CD4-positive, alpha-beta T cell treated with Interleukin-21 for 1 hour (primary cell): ENCODE results near the gene OSBP2.
"Not testable (repeated sequence)": the region's sequence is repeated elsewhere in the genome, so short reads cannot be mapped to it uniquely, and the experiment has no call there.

Experiments
- DNase-seq: peaks from one replicate; pipeline ENCODE4 v3.0.0-alpha.2; 2020

Gene OSBP2

GRCh38 chr22:30694640-30695350, at the start of gene OSBP2:
OSBP2 (plus strand) TSS chr22:30694874; CDS start chr22:30694910, 36 bp downstream.
- peak; percentile 33 for DNase-seq

DNA sequence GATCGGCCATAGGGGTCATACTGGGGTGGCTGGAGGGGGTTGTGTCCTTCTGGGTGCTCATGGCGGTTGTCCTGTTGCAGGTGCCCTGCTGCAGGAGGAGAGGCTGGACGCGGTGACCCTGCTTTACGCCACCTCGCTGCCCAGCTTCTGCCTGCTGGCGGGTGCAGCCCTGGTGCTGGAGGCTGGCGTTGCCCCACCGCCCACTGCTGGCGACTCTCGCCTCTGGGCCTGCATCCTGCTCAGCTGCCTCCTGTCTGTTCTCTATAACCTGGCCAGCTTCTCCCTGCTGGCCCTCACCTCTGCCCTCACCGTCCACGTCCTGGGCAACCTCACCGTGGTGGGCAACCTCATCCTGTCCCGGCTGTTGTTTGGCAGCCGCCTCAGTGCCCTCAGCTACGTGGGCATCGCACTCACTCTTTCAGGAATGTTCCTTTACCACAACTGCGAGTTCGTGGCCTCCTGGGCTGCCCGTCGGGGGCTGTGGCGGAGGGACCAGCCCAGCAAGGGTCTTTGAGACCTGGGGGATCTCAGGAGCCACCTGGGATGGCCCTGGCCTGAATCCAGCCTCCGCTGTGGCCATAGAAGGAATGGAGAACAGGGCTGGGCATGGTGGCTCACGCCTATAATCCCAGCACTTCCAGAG, 48.0 kb upstream of the OSBP2 start:
- no peak for DNase-seq

DNA sequence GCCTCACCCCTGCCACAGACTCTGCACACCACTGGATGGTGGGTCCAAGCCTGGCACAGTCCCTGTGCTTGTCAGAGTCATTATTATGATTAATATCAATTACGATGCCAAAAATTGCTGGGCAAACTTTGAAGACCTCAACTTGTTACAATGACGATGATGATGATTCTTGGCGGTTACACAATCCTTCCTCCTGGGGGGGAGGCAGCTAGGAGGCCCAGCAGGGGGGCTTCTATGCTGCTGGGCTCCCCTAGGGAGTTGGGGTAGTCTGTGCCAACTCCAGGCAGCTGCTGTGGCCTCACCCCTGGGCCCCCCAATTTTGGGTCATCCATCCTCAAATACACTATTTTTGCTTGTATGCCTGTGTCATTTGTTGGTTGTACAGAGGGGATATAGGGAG, 47.1 kb upstream of the OSBP2 start:
- no peak for DNase-seq

GRCh38 chr22:30648825-30649224, 45.8 kb upstream of the OSBP2 start:
- no peak for DNase-seq

DNA sequence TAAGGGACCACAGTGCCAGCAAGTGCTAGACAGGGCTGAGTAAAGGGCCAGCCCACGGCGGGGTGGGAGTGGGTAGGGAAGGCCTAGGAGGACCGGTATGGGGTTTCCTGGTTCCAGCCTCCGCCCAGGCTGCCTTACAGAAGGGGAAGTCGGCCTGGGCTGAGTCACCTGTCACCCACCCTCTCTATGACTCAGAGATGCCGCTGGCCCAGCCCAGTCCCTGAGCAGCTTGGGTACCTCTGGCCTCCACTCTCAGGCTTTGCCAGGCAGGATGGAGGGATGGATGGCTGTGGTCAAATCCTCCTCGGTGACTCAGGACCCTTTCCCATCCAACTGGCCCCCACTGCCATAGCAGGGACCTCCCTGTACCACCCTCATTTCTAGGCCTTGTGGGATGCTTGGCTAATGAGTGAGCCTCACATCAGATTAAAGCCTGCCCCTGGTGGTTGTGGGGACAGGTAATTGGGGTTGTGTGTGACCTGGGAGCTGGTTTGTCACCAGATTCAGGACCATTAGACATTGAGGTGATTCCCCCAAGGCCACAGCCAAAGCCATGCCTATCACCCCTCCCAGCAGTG, 45.2 kb upstream of the OSBP2 start:
- DNase-seq, result peak; percentile 51

GRCh38 chr22:30650508-30651116, 44.1 kb upstream of the OSBP2 start:
- no peak for DNase-seq

DNA sequence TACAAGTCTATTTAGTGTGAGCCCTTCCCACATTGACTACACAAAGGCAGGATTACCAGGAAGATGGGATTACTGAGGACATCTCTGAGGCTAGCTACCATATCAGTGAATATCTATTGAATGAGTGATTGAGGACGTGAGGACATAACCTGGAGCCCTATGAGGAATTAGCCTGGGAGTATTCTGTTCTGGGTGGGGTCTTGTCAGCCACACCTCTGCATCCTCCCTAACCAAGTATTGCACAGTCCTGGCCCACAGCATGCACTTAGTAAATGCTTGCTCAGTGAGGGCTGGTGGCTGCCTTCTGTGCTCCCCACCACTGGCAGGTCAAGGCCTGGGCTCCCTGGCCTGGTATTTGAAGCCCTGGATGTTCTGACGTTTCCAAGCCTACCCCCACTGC, 41.8 kb upstream of the OSBP2 start:
- no peak for DNase-seq

DNA sequence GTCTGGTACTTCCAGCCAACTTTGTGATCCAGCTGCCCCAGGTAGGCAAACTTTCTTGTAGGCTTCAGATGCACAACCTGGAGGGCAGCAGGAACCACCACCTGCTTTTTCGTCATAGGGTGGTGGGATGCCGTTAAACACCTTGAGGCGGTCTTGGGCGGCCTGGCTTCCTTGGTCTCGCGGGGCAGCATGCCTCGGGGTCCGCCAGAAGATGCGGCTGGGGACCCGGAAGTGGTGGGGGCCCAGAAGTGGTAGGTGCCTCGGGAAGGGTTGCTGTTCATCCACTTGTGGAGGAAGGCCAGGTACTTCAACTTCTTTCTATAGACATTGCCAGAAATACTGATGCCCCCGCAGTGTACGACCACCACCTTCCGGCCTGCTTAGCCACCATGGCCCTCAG, 40.3 kb upstream of the OSBP2 start:
- no peak for DNase-seq

DNA sequence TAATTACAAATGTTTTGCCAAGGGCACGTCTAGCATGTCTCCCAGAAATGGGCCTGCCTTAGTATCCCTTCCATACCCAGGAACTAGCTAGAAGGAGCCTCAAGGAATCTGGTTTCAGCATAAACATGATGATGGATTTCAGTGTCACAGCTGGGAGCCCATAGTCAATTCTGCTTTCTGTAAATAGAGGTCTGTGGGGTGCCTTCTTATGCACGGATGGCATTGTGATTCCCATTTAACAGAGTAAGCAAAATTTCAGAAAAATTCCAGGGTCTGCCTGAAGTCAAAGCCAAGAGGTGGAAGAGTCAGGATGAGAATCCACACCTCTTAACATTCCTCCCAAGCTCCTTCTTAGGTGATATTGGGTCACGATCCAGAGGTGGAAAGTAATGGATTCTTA, 39.1 kb upstream of the OSBP2 start:
- no peak for DNase-seq

DNA sequence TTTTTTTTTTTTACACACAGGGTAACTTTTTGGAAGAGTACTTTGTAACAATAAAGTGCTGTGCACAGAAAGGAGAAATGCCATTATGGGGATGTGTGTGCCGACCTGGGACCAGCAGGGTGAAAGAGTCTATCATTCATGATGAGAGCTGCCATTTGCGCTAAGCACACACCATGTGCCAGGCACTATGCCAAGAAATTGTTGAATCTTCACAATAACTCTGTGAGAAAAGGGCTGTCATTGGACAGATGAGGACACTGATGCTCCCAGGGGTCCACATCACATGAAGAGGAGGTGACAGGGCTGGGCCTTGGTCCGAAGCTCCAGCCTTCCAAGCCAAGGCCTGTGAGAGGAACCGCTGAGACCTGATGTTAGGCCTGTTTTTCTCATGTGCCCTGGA, 32.6 kb upstream of the OSBP2 start:
- DNase-seq, result no peak

DNA sequence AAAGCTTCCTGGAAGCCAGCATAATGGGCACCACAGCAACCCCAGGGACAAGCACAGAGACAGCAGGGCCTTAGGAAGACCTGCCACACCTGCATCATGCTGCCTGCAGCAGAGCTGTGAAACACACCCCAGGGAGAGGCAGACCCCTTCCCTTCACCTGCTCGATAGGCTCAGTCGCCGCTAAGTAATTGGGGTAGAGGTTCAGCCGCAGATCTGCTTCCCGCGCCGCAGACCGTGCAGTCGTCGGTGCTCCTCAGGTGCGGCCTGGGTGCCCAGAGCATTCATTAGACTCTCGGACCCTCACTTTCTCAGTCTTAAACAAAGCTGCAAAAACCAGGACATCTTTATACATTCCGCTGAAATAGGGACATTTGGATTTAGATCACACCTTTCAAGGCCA, 29.9 kb upstream of the OSBP2 start:
- DNase-seq, result no peak

- no peak for DNase-seq
Measured at GRCh38 chr22:30665266-30665665, 29.4 kb upstream of the OSBP2 start.

- no peak for DNase-seq
Measured at GRCh38 chr22:30665786-30666185, 28.9 kb upstream of the OSBP2 start.

GRCh38 chr22:30667107-30667493, 27.6 kb upstream of the OSBP2 start:
- peak; percentile 4 for DNase-seq

GRCh38 chr22:30667494-30668385, 26.9 kb upstream of the OSBP2 start, which contains the start of gene DUSP18:
DUSP18 (minus strand) TSS chr22:30667875; CDS start chr22:30664003, 3,872 bp downstream.
- peak; percentile 95 for DNase-seq

- no peak for DNase-seq
Measured at GRCh38 chr22:30668386-30668710, 26.3 kb upstream of the OSBP2 start.

- no peak for DNase-seq
Measured at GRCh38 chr22:30671071-30671470, 23.6 kb upstream of the OSBP2 start.

DNA sequence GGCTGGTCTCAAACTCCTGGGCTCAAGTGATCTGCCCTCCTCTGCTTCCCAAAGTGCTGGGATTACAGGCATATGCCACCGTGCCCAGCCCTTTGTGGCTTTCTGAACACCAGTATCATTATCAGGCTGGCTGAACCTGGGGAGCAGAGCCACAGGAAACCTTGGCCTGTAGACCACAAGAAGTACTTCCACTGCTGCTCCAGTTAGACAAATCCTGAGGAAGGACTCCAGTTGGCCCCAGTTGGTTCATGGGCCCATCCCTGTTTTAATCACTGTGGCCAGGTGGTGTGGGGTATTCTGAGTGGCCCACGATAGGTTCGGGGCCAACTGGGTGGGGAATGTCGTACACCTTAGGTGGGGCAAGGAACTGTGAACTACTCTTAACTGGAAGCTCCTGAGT, 21.5 kb upstream of the OSBP2 start:
- DNase-seq, result no peak

- no peak for DNase-seq
Measured at GRCh38 chr22:30674482-30674881, 20.2 kb upstream of the OSBP2 start.

- DNase-seq, result no peak
Measured at GRCh38 chr22:30675436-30675835, 19.2 kb upstream of the OSBP2 start.

DNA sequence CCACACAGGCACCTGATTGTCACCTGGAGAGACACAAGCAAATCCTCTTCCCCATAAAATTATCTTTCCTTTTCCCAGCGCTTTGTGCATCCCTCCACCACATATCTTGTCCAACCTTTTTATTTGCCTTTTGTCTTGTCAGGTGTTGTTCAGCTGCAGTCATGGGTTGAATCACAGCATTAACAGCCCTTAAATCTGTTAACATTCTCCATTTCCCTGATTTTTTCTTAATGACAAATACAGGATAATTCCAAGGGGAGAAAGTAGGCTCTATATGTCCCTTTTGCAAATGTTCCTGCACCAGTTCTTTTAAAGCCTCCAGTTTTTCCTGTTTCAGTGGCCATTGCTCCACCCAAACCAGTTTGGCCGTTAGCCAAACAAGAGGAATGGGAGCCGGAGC, 18.1 kb upstream of the OSBP2 start:
- DNase-seq, result not testable (repeated sequence)

DNA sequence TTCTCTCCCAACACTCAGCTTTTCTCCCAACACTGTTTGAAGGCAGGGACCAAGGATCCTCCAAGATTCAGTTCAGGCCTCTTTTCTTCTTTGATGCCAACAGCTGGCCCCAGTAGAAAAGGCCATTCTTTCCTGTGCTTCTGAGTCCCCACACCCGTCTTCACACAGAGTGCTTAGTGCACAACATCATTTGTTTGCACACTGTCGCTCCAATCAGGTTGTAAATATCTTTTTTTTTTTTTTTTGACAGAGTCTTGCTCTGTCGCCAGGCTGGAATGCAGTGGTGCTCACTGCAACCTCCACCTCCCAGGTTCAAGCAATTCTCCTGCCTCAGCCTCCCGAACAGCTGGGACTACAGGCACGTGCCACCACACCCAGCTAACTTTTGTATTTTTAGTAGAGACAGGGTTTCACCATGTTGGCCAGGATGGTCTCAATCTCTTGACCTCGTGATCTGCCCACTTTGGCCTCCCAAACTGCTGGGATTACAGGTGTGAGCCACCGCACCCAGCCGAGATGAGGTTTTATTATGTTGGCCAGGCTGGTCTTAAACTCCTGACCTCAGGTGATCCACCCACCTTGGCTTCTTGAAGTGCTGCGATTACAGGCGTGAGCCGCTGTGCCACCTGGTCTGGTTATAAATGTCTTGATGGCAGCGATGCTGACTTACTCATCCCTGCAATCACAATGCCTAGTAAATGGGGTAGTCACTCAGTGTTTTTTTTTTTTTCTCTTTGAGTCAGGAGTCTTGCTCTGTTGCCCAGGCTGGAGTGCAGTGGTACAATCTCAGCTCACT, 14.6 kb upstream of the OSBP2 start:
- not testable (repeated sequence) for DNase-seq
